Choroid plexus epithelial cell (primary cell): ENCODE data around the gene TMEM184A.
A peak's percentile ranks its signal among the peaks of the same experiment; 100 is the strongest.

ENCODE experiments used
- DNase-seq: peaks from one replicate; pipeline ENCODE4 v3.0.0-alpha.2; 2010; ENCODE audit warnings: low read depth
- H3K4me3 ChIP-seq: 2 replicates; pipeline ENCODE4 v1.5.1; 2011; ENCODE audit warnings: low read depth, mild to moderate bottlenecking, control low read depth, low read length, moderate library complexity
- TF ChIP-seq, protein P1 (sequence below): conservative IDR thresholded peaks from 2 replicates; pipeline ENCODE4 v1.5.1; 2011; ENCODE audit warnings: low read depth, mild to moderate bottlenecking, control low read depth, inconsistent platforms, low read length, moderate library complexity

Gene TMEM184A

GRCh38 chr7:1562116-1562515 lies 6.1 kb upstream of the TMEM184A start:
- DNase-seq, result no peak
- H3K4me3 ChIP-seq, result no peak overlapping the region
- TF ChIP-seq, protein P1, sequence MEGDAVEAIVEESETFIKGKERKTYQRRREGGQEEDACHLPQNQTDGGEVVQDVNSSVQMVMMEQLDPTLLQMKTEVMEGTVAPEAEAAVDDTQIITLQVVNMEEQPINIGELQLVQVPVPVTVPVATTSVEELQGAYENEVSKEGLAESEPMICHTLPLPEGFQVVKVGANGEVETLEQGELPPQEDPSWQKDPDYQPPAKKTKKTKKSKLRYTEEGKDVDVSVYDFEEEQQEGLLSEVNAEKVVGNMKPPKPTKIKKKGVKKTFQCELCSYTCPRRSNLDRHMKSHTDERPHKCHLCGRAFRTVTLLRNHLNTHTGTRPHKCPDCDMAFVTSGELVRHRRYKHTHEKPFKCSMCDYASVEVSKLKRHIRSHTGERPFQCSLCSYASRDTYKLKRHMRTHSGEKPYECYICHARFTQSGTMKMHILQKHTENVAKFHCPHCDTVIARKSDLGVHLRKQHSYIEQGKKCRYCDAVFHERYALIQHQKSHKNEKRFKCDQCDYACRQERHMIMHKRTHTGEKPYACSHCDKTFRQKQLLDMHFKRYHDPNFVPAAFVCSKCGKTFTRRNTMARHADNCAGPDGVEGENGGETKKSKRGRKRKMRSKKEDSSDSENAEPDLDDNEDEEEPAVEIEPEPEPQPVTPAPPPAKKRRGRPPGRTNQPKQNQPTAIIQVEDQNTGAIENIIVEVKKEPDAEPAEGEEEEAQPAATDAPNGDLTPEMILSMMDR, result no peak

- TF ChIP-seq, protein P1, result no peak
- no peak for DNase-seq
- H3K4me3 ChIP-seq, result no peak overlapping the region
Observed at GRCh38 chr7:1561036-1561940, 5.3 kb upstream of the TMEM184A start.

DNA sequence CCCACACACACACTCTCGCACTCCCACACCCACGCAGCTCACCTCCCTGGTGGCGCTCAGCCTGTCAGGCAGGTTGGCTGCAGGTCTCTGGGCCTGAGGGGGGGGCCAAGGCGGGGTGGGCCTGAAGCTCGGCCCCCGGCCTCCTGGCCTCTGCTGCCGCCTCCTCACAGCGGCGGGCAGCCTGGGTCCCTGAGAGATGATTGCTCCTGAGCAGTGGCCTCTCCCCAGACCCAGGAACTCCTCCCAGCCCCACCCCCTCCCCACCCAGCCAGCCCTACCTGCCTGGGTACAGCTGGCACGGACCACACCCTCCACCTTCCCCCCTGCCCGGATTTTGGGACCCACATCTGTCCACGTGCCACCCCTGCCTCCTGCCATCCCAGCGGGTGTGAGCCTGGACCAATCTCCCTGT lies 4.6 kb upstream of the TMEM184A start:
- no peak overlapping the region for H3K4me3 ChIP-seq
- TF ChIP-seq, protein P1, result no peak
- no peak for DNase-seq

- H3K4me3 ChIP-seq, result no peak overlapping the region
- DNase-seq, result no peak
- TF ChIP-seq, protein P1, result no peak
Observed at GRCh38 chr7:1559626-1560590, 3.9 kb upstream of the TMEM184A start.

DNA sequence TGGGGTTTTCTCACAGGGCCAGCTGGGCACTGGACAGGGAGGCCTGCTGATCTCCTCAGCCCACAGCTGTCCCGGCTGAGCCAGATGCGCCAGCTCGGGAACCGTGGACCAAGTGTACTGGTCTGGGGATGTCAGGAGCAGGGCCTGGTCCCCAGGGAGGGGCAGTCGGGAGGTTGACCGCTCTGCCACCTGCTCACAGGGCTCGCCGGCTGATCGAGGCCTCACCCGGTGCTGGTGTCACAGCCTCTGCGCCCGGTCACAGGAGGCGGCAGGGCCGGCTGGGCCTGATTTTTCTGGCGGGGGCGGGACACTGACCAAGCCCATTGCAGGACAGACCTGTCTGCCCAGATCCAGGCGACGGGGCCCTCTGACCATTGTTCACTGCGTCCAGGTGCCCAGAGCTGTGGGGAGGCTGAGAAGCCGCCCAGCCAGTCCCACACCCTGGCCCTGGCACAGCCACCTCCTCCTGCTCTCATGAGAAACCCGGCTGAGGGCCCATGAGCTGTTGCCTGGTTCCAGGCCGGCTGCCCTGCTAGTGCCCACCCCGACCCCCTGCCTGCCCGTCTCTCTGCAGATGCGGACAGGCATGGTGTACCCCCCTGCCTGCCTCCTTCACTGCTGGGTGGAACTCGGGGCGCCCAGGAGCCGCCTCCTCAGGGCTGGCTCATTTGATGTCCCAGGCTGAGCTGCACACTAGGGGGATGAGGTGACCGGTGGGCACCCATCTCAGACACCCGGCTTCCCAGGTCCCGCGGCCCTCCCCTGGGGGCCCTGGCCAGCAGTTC lies 3.0 kb upstream of the TMEM184A start:
- no peak for DNase-seq
- no peak overlapping the region for H3K4me3 ChIP-seq
- TF ChIP-seq, protein P1, result no peak

- TF ChIP-seq, protein P1, result peak; percentile 44
- DNase-seq, result peak; percentile 40
- H3K4me3 ChIP-seq, result no peak overlapping the region
Observed at GRCh38 chr7:1558181-1558811, 2.3 kb upstream of the TMEM184A start.
